Trophoblast cell (in vitro differentiated cells and primary cell): ENCODE measurements around the gene TRAF5.
A peak's percentile ranks its signal among the peaks of the same experiment; 100 is the strongest.

ENCODE experiments used
- DNase-seq, 2 donors: peaks; one replicate each; pipeline ENCODE4 v3.0.0-alpha.2; 2016
- H2AFZ ChIP-seq: 2 replicates; pipeline ENCODE4 v1.6.1; 2013; ENCODE audit warnings: low read length, moderate library complexity, mild to moderate bottlenecking; ENCODE audit not compliant: insufficient read depth, poor library complexity
- H2AK5ac ChIP-seq: 2 replicates; pipeline ENCODE4 v1.6.1; 2013; ENCODE audit warnings: mild to moderate bottlenecking, low read length
- H2BK120ac ChIP-seq: 2 replicates; pipeline ENCODE4 v1.6.1; 2013; ENCODE audit warnings: low read length, mild to moderate bottlenecking, moderate library complexity; ENCODE audit not compliant: insufficient read depth, poor library complexity
- H2BK12ac ChIP-seq: 2 replicates; pipeline ENCODE4 v1.6.1; 2013; ENCODE audit warnings: mild to moderate bottlenecking, low read length, moderate library complexity
- H2BK5ac ChIP-seq: 2 replicates; pipeline ENCODE4 v1.6.1; 2013; ENCODE audit warnings: low read length, low read depth, moderate library complexity, mild to moderate bottlenecking; ENCODE audit not compliant: poor library complexity
- H3K14ac ChIP-seq: 2 replicates; pipeline ENCODE4 v1.6.1; 2013; ENCODE audit warnings: mild to moderate bottlenecking, low read length
- H3K18ac ChIP-seq: 2 replicates; pipeline ENCODE4 v1.6.1; 2013; ENCODE audit warnings: mild to moderate bottlenecking, low read length
- H3K23ac ChIP-seq: 2 replicates; pipeline ENCODE4 v1.6.1; 2013; ENCODE audit warnings: low read length
- H3K27ac ChIP-seq: 2 replicates; pipeline ENCODE4 v1.5.1; 2013; ENCODE audit warnings: low read depth, mild to moderate bottlenecking, inconsistent platforms, low read length, moderate library complexity
- H3K27me3 ChIP-seq: 2 replicates; pipeline ENCODE4 v1.6.1; 2013; ENCODE audit warnings: inconsistent platforms, mild to moderate bottlenecking, low read length, moderate library complexity; ENCODE audit not compliant: insufficient read depth
- H3K36me3 ChIP-seq, 2 experiments: 1 replicate in 1 of 2; 2 replicates in 1 of 2; pipeline ENCODE4 v1.6.1; 2013; ENCODE audit warnings: low read length in 2 of 2, mild to moderate bottlenecking in 2 of 2, moderate library complexity in 1 of 2; ENCODE audit not compliant: insufficient read depth in 2 of 2, control insufficient read depth in 1 of 2
- H3K4ac ChIP-seq: 2 replicates; pipeline ENCODE4 v1.6.1; 2013; ENCODE audit warnings: low read depth, mild to moderate bottlenecking, low read length, moderate library complexity
- H3K4me1 ChIP-seq, 2 experiments: 1 replicate in 1 of 2; 2 replicates in 1 of 2; pipeline ENCODE4 v1.6.1; 2013; ENCODE audit warnings: low read length in 2 of 2, mild to moderate bottlenecking in 2 of 2, moderate library complexity in 1 of 2; ENCODE audit not compliant: insufficient read depth in 2 of 2, control insufficient read depth in 1 of 2
- H3K4me2 ChIP-seq: 2 replicates; pipeline ENCODE4 v1.6.1; 2013; ENCODE audit warnings: inconsistent platforms, mild to moderate bottlenecking, low read length, moderate library complexity
- H3K4me3 ChIP-seq: 2 replicates; pipeline ENCODE4 v1.5.1; 2013; ENCODE audit warnings: mild to moderate bottlenecking, low read depth, low read length, inconsistent platforms
- H3K79me1 ChIP-seq: one replicate; pipeline ENCODE4 v1.6.1; 2013; ENCODE audit warnings: low read length
- H3K79me2 ChIP-seq: 2 replicates; pipeline ENCODE4 v1.6.1; 2013; ENCODE audit warnings: low read length, mild to moderate bottlenecking; ENCODE audit not compliant: control insufficient read depth, insufficient read depth, poor library complexity
- H3K9ac ChIP-seq: 2 replicates; pipeline ENCODE4 v1.6.1; 2013; ENCODE audit warnings: mild to moderate bottlenecking, low read length
- H3K9me3 ChIP-seq: 2 replicates; pipeline ENCODE4 v1.6.1; 2013; ENCODE audit warnings: low read depth, mild to moderate bottlenecking, control low read depth, inconsistent platforms, low read length; ENCODE audit not compliant: insufficient read depth
- H4K12ac ChIP-seq: 2 replicates; pipeline ENCODE4 v1.6.1; 2013; ENCODE audit warnings: low read depth, mild to moderate bottlenecking, low read length, moderate library complexity
- H4K8ac ChIP-seq: 2 replicates; pipeline ENCODE4 v1.6.1; 2013; ENCODE audit warnings: low read depth, mild to moderate bottlenecking, low read length, moderate library complexity
- H4K91ac ChIP-seq: one replicate; pipeline ENCODE4 v1.6.1; 2013; ENCODE audit warnings: low read depth, mild to moderate bottlenecking, low read length, moderate library complexity
- WGBS: extraction: QIAGEN DNeasy Blood & Tissue Kit; methylation state at CpG from one replicate; pipeline ENCODE4 v1.1.7; 2013; ENCODE audit warnings: missing lambda C conversion rate; ENCODE audit not compliant: insufficient read length, insufficient coverage; ENCODE audit errors: extremely low coverage; 5-methylcytosine and 5-hydroxymethylcytosine counted together

The TRAF5 gene

GRCh38 chr1:211338224-211338620 lies 11.6 kb downstream of the TRAF5 start:
- H3K23ac ChIP-seq, result no peak overlapping the region
- no peak overlapping the region for H4K12ac ChIP-seq
- no peaks in the 10 kb centered on the region for H3K36me3 ChIP-seq
- no peak overlapping the region for H3K4ac ChIP-seq
- no peak overlapping the region for H3K4me2 ChIP-seq
- no CpG with 5 or more reads among the region's 4 CpGs for WGBS
- no peak overlapping the region for H2BK120ac ChIP-seq
- no peak for DNase-seq
- no peaks in the 10 kb centered on the region for H3K79me2 ChIP-seq
- H4K91ac ChIP-seq, result no peak overlapping the region
- H3K27me3 ChIP-seq, result no peaks in the 10 kb centered on the region
- H3K9ac ChIP-seq, result no peak overlapping the region
- H2BK12ac ChIP-seq, result no peak overlapping the region
- peaks cover 10 to 11% of the 10 kb centered on the region in 2 experiments for H3K4me1 ChIP-seq
- H3K4me3 ChIP-seq, result no peak overlapping the region
- H3K18ac ChIP-seq, result no peak overlapping the region
- H2AK5ac ChIP-seq, result no peak overlapping the region
- H3K79me1 ChIP-seq, result no peaks in the 10 kb centered on the region
- no peaks in the 10 kb centered on the region for H3K9me3 ChIP-seq
- H3K27ac ChIP-seq, result no peak overlapping the region
- no peak overlapping the region for H4K8ac ChIP-seq
- no peak overlapping the region for H2BK5ac ChIP-seq
- H3K14ac ChIP-seq, result no peak overlapping the region
- no peak overlapping the region for H2AFZ ChIP-seq

GRCh38 chr1:211339631-211340041 lies 13.0 kb downstream of the TRAF5 start:
- Histone ChIP-seq H3K4me1 (peaks cover 10 to 13% of the 10 kb centered on the region in 2 experiments), H2BK120ac (no peak overlapping the region), H3K9ac (no peak overlapping the region), H3K4ac (no peak overlapping the region), H3K14ac (no peak overlapping the region), H3K18ac (no peak overlapping the region), H4K8ac (no peak overlapping the region), H3K79me1 (no peaks in the 10 kb centered on the region), H3K36me3 (no peaks in the 10 kb centered on the region), H3K27me3 (no peaks in the 10 kb centered on the region), H3K4me3 (no peak overlapping the region), H2BK5ac (no peak overlapping the region), H3K23ac (no peak overlapping the region), H3K4me2 (no peak overlapping the region), H3K9me3 (no peaks in the 10 kb centered on the region), H4K12ac (no peak overlapping the region), H3K27ac (no peak overlapping the region), H2AK5ac (no peak overlapping the region), H4K91ac (no peak overlapping the region), H2BK12ac (no peak overlapping the region), H3K79me2 (no peaks in the 10 kb centered on the region), H2AFZ (no peak overlapping the region)
- DNase-seq, result peak in 1 of 2 donors; percentile 34
- WGBS, result no CpG with 5 or more reads among the region's 6 CpGs

GRCh38 chr1:211340622-211341507 lies 14.2 kb downstream of the TRAF5 start:
- H3K4me2 ChIP-seq, result no peak overlapping the region
- H2AFZ ChIP-seq, result no peak overlapping the region
- H3K4me1 ChIP-seq, result peaks cover 7 to 13% of the 10 kb centered on the region in 2 experiments
- H3K36me3 ChIP-seq, result no peaks in the 10 kb centered on the region
- H3K4me3 ChIP-seq, result no peak overlapping the region
- H4K12ac ChIP-seq, result no peak overlapping the region
- H3K9ac ChIP-seq, result no peak overlapping the region
- no peaks in the 10 kb centered on the region for H3K27me3 ChIP-seq
- H3K23ac ChIP-seq, result no peak overlapping the region
- no peak overlapping the region for H4K8ac ChIP-seq
- no peak overlapping the region for H2BK12ac ChIP-seq
- H3K79me2 ChIP-seq, result no peaks in the 10 kb centered on the region
- no peak overlapping the region for H2AK5ac ChIP-seq
- no peak overlapping the region for H2BK120ac ChIP-seq
- no peak overlapping the region for H3K4ac ChIP-seq
- H3K79me1 ChIP-seq, result no peaks in the 10 kb centered on the region
- no CpG with 5 or more reads among the region's 10 CpGs for WGBS
- H3K14ac ChIP-seq, result no peak overlapping the region
- H2BK5ac ChIP-seq, result no peak overlapping the region
- H4K91ac ChIP-seq, result no peak overlapping the region
- H3K9me3 ChIP-seq, result no peaks in the 10 kb centered on the region
- no peak overlapping the region for H3K27ac ChIP-seq
- H3K18ac ChIP-seq, result no peak overlapping the region
- DNase-seq, result no peak

- no peak overlapping the region for H3K4me2 ChIP-seq
- no peaks in the 10 kb centered on the region for H3K79me2 ChIP-seq
- H2AFZ ChIP-seq, result no peak overlapping the region
- no peak overlapping the region for H2BK12ac ChIP-seq
- no peaks in the 10 kb centered on the region for H3K9me3 ChIP-seq
- H3K9ac ChIP-seq, result no peak overlapping the region
- no peak overlapping the region for H3K14ac ChIP-seq
- H2BK5ac ChIP-seq, result no peak overlapping the region
- H2AK5ac ChIP-seq, result no peak overlapping the region
- H3K79me1 ChIP-seq, result no peaks in the 10 kb centered on the region
- H3K4me1 ChIP-seq, result peaks cover 3 to 11% of the 10 kb centered on the region in 2 experiments
- no peak for DNase-seq
- WGBS, result no CpG with 5 or more reads among the region's 1 CpG
- no peaks in the 10 kb centered on the region for H3K27me3 ChIP-seq
- no peak overlapping the region for H4K91ac ChIP-seq
- no peak overlapping the region for H3K4me3 ChIP-seq
- no peak overlapping the region for H2BK120ac ChIP-seq
- no peak overlapping the region for H3K18ac ChIP-seq
- H3K27ac ChIP-seq, result no peak overlapping the region
- H3K23ac ChIP-seq, result no peak overlapping the region
- H3K4ac ChIP-seq, result no peak overlapping the region
- no peaks in the 10 kb centered on the region for H3K36me3 ChIP-seq
- H4K8ac ChIP-seq, result no peak overlapping the region
- no peak overlapping the region for H4K12ac ChIP-seq
These were observed 15.4 kb downstream of the TRAF5 start for GRCh38 chr1:211341999-211342398.
